NCI-H2107 treated with DMSO at 0.1 percent for 48 hours (cell line): Measurements from ENCODE around the gene FAM3C.
"Not testable (repeated sequence)": the region's sequence is repeated elsewhere in the genome, so short reads cannot be mapped to it uniquely, and the experiment has no call there.

Source experiments
- DNase-seq: peaks from one replicate; lab custom pipeline; 2025; ENCODE audit not compliant: unreplicated experiment; lab: John Stamatoyannopoulos, UW

Gene FAM3C

GRCh38 chr7:121331574-121331973 is 64.5 kb downstream of the FAM3C start:
- DNase-seq, result no peak

GRCh38 chr7:121331048-121331447 is 65.1 kb downstream of the FAM3C start:
- no peak for DNase-seq

GRCh38 chr7:121330053-121330833 is 65.9 kb downstream of the FAM3C start:
- DNase-seq, result no peak

- DNase-seq, result peak; percentile 49
Observed at GRCh38 chr7:121329191-121330052, 66.7 kb downstream of the FAM3C start.

GRCh38 chr7:121328508-121329190 is 67.5 kb downstream of the FAM3C start, which contains the start of gene WNT16:
TSS of gene WNT16 (plus strand) at chr7:121329000. CDS start at chr7:121329293, 293 bp downstream.
- DNase-seq, result no peak

GRCh38 chr7:121327671-121328070 is 68.4 kb downstream of the FAM3C start:
- DNase-seq, result no peak

- no peak for DNase-seq
Observed at GRCh38 chr7:121323515-121324302, 72.4 kb downstream of the FAM3C start.

GRCh38 chr7:121322460-121322859 is 73.6 kb downstream of the FAM3C start:
- DNase-seq, result no peak

GRCh38 chr7:121315170-121315569 is 80.9 kb downstream of the FAM3C start:
- not testable (repeated sequence) for DNase-seq

GRCh38 chr7:121313793-121314676 is 82.1 kb downstream of the FAM3C start:
- peak; percentile 99 for DNase-seq

GRCh38 chr7:121313220-121313792 is 82.8 kb downstream of the FAM3C start:
- DNase-seq, result peak; percentile 94

- DNase-seq, result no peak
Observed at GRCh38 chr7:121307021-121307574, 89.0 kb downstream of the FAM3C start.

- DNase-seq, result no peak
Observed at GRCh38 chr7:121306565-121306964, 89.5 kb downstream of the FAM3C start.

- DNase-seq, result no peak
Observed at GRCh38 chr7:121305109-121305508, 91.0 kb downstream of the FAM3C start.

GRCh38 chr7:121304102-121304658 is 91.9 kb downstream of the FAM3C start:
- DNase-seq, result no peak

- no peak for DNase-seq
Observed at GRCh38 chr7:121303422-121304101, 92.5 kb downstream of the FAM3C start.

- DNase-seq, result no peak
Observed at GRCh38 chr7:121302214-121302745, 93.8 kb downstream of the FAM3C start.
